Activated CD8-positive, alpha-beta memory T cell treated with anti-CD3 and anti-CD28 coated beads, Interleukin-2, amount 50 U/mL, for 1 hour (primary cell): Measurements from ENCODE around the gene ATP2B2.

Experiments used
- DNase-seq: peaks from one replicate; pipeline ENCODE4 v3.0.0-alpha.2; 2020; ENCODE audit errors: extremely low read depth

Gene ATP2B2

DNA sequence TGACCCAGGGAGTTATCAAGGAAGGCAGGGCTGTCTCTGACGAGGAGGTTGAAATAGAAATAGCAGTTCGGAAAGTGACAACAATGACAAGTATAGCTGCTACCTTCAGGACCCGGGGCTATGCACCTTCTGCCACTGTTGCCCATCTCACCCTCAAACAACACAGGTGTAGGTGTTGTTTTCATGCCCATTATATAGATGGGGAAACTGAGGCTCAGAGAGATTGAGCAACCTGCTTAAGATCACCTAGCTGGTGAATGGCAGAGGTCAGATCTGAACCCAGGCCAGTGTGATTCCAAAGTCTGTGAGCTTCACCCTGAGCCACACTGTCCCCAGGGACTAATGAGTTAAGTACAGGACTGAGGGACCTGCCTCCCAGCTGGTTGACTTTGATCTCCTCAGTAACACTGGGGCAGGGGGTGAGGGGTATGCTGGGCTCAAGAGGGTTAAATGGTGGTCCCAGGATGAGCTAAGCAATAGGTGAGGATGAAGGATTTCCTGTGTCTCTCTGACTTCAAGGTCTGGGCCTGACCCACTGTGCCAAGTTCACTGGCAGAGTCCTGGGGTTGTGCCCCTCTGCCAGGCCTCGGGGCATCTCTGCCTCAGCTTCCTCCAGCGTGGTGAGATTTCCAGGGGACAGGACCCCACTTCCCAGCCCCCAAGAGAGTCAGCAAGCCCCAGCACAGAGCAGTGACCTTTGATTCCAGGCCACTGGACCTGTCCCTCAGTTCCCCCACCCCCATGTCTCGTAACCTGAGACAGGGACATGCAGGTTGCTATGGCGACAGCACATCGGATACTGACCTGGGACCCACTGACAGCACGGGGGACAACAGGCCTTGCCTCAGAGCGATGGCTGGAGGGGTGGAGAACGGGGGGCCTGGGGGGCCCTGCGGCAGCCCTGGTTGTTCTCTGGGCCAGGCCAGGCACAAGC, 35.0 kb downstream of the ATP2B2 start:
- no peak for DNase-seq

DNA sequence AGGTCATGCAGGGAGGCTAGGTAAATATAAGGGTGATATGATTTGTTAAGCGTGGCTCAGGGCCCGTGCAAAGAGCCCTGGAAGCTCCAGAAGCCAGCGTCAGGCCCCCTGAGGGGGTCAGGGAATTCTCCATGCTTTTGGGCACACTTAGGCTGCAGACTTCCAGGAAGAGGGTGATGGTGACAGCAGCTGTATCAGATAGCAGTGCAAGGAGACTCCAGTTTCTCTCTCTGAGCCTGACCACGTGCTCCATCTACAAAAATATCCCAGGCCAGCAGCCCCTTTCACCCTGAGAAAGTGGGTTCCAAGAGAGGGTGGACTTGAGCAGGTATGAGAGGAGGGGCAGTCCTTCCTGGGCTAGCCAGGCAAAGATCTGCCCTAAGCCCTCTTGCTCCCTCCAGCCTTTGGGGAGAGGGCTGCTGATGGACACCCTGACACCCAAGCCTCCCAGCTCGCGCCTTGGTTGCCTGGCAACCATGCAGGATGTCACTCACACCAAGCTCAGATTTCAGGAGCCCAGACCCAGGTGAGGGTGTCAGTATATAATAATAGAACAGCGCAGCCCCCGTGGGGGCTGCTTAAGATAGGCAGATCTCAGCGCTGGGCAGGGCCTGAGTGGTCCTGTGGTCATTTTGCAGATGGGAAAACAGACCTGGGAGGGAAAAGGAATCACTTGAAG, 35.8 kb downstream of the ATP2B2 start:
- DNase-seq: no peak

DNA sequence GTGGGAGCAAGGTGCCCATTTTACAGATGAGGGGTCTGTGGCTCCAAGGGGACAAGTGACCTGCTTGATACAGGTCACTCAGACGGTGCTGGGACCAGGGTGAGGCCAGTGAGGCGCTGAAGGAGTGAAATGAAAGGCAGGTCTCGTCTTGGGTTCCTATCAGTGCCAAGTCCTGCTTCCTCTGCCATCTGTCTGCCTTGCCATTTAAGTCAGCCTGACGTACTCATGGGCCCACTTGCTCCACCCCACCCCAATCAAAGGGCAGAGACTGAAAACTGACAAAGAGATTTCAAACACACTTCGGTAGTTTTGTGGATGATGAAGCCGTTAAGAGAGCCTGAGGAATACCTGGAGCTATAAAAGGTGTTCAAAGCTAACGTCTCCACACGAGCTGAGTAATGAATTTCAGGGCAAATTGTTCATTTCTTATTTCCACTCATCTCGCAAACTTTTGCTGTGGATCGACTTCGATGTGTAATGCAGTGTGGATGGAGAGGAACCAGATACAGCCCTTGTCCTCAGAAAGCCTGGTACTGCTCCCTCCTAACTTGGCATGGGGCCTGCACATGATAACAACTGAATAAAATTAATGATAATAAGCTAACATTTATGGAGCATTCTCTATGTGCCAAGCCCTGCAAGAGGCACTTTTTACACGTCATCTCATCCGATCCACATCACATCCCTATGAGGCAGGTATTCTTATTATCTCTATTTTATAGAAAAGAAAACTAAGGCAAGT, 36.6 kb downstream of the ATP2B2 start:
- no peak for DNase-seq

DNA sequence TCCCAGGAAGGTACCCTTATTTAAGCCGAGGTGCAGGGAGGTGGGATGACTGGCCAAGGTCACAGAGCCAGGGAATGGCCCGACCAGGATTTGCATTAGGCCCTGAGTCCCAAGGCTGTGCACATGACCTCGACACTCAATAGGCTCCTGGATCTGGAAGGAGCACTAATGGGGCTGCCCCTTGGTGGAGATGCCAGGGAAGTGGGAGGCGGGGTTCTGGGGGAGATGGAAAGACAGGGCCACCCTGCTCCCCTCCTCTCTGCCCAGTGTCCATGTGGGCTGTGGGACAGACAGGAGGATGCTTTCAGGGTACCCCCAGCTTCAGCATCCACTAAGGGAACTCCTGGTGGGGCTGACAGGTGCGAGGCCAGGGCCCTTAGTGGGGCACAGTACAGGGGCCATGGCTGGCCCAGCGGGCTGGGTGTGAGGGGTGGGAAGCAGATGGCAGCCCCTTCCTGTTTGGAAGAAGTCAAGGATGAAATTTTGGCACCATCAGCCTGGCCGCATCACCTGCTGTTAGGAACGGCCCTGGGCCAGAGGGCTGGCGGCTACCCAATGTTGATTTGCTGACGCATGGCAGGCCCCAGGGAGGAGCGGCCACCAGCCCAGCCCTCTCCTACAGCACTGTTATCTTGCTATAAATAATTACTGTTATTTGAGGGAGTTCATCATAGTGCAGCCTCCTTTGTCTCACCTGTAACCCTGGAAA, 37.3 kb downstream of the ATP2B2 start:
- DNase-seq: no peak

DNA sequence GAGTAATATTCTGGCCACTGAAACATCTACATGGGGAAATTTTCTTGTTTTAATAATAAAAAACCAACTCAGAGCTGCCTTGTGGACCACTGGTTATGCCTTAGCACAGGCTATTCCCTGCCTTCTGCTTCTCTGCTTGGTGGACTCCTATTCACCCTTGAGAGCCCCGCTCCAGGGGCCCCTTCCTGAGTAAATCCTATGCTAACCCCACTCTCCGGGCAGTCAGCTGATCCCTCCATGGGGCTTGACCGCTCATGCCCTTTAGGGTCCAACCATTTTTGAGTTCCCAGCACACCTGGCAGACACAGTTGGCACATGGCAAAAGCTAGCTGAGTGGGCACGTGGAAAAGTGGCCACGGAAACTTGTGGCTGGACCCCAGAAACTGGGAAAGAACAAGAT, 38.2 kb downstream of the ATP2B2 start:
- DNase-seq: no peak

DNA sequence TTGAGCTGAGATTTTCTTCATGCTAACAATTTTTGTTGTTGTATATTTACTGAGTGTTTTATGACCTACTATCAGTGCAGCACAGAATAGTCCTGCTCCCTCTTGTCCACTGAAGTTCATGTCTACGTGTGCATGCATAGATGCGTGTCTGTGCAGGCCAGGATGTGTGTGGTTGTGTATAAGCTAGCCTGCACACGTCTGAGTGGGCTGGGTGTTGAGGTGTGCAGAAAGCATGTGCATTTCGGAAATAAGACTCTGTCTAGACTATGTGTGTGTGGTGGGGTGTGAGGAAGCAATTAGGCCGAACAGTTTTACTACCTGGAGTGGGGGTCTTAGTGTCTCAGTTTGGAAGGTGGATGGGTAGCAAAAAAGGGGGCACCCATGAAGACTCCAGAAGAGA, 39.2 kb downstream of the ATP2B2 start:
- no peak for DNase-seq

DNA sequence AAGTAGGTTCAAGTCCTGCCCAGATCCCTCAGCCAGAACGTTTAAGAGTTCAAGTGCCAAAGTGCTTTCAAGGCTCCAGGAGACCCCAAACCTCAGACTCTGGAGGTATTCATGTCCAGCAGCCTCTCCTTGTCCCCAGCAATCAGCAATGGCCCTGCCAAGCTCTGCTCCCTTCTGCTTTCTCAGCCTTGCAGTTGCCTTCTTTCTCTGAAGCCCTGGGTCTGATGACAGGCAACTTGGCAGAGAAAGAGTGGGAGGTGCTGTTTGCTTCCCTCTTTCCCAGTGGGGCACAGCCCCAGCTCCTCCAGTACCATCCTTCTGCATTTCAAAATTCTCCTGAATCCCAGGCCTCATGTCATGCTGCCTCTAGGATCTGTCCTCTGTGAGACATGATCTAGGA, 40.2 kb downstream of the ATP2B2 start:
- DNase-seq: no peak

DNA sequence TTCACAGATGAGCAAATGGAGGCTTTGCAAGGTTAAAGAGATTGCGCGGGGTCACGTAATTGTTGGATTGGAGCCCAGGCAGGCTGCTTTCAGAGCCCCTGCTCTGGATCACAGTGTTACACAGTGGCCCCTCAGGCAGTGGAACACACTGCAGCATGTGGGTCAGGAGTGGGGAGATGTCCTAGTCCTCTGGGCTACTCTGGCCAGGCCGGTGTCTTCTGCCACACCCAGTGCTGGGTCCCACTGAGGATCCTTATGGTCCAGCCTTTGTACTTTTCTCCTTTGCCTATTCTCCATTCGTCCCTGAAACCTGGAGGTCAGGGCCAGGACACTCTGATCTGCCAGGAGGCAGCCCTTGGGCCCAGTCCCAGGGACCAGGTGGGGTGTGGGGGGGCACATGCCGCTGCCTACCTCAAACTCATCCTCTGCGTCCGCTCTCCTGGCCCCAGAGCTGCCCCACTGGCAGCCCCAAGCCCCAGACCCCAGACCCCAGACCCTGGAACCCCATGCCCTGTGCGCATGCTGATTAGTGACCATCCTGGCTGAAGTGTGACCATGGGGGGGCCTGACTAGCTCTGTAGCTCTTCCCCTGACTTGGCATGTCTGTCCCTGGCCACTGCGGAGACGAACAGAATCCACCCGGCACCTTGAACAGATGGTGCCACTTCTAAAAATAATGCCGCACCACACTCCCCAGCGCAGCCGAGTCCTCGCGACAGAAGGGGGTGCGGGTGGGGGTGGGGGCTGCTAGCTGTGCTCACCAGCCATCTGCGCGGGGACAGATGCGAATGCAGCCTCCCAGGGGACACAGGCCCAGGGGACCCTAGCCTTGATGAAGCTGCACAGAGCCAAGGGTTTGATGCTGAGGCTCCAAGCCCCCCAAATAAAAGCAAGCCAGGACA, 41.6 kb downstream of the ATP2B2 start:
- no peak for DNase-seq

DNA sequence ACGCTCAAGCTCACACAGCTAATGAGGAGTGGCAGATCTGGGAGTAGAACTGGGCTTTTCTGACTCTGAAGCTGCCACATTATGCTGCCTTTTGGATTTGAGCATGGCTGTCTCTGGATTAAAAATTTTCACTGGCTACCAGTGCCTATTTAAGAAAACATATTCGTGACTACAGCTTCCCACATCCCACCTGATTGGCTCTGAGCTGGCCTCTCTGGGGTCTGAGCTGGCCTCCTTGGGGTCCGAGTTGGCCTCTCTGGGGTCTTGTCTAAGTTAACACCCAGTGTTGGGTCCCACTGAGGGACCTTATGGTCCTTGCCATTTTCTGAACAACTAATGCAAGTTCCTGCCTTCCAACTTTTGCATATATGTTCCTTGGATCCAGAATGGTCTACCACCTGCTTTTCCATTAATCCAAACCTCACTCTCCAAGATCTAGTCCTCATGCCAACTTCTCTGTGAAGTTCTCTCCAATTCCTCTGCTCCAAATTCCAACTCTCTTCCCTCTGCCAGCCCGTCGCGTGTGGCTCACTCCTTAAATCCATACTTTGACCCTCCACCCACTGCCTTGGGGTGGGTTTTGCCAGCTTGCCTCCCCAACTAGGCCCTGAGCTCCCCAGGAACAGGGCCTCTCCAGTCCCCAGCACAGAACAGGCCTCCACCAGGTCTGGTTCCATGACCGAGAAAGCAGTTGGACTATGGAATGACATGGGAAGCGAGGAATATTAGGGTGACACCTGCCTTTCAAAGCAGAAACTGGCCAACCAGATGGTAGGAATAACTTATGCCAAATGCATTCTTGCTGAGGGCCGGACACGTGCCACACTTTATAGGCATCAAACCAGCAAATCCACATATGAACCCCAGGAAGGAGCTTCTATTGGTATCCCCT, 42.5 kb downstream of the ATP2B2 start:
- no peak for DNase-seq

DNA sequence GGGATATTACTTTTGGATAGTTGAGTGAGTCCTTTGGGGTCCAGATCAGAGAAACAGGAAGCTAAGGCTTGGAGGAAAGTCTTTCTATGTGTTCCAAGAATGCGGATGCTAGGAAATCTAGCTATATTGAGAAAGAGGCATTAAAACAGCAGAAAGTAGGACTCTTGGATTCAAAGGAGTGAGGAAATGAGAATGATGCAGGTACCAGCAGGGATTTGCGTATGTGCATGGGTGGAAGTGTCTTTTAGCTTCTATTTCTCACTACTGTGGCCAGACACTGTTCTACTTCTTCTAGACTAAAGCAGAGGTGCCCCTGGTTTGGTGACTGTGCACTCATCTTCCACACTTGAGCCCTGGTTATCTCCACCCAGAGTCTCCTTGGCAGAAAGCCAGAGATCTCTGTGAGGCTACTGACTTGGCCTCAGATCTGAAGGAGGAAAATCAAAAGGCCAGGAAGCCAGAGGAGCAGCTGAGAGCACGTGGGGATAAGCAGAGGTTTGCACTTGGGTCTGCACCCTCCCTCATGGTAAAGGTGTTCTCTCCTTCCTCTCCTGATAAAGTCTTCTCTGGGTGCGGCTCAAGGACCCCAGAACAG, 44.3 kb downstream of the ATP2B2 start:
- DNase-seq: no peak

DNA sequence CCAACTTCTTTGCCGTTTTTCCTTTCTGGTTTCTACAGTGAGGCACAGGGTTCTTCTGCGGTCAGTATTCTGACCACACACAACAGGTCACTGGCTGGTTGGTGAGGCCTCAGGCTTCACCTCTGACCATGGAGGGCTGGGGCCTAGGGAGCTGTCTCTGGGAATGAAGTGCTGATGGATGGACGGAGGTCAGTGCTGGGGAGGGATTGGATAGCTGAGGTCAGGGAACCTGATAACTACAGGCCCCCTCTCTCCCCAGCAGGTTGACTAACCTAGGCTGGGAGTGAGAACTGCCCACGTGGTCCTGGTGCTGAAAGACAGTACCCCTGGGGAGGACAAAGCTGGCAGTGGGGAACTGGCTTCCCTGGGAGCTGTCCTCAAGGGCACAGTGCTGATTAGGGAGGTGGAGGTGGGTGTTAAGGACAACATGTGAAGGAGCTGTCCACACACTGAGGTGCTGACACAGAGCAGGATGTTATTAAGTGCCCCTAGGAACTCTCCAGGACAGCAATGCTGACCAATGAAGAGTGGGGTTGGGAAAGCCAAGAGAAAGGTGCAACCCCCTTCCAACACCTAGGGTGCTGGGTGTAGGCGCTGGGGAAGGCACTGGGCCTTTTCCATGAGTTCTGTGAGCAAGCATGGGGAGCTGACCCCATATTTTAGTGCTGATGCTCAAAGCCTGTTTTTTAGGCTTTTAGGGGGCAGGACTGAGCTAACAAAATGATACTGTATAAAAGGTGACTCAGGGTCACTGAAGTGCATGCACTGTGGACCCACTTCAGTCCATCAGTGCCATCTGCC, 45.2 kb downstream of the ATP2B2 start:
- DNase-seq: no peak

DNA sequence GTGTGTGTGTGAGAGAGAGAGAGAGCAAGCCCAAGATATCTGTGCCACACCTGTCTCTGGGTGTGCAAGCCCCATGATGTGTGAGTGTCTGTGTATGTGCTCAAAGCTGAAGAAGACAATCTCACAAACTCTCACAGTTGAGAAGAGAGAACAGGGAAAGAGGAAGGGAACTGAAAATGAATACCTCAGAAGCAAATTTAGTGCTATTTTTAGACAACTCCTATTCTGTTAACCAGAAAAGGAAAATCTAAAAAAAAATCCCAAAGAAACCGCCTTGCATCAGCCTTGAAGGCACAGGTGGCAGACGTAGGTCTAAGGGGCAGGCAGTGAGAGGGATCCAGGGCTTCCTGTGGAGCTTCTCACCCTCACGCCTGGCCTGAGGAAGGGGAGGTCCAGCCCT, 47.8 kb downstream of the ATP2B2 start:
- DNase-seq: no peak

DNA sequence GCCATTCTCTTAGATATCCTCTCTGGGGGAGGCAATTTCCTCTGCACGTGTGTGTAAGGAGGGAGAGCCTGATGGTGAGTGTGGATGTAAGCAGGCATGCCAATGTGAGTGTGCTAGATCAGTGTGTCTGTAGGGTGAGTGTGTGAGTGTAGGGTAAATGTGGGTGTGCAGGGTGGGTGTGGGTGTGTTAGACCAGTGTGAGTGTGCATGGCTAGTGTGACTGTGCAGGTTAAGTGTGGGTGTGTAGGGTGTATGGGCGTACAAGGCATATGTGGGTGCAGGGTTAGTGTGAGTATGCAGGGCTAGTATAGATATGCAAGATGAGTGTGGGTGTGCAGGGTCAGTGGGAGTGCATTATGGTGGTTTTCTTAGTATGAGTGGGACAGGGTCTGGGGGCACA, 48.4 kb downstream of the ATP2B2 start:
- no peak for DNase-seq

DNA sequence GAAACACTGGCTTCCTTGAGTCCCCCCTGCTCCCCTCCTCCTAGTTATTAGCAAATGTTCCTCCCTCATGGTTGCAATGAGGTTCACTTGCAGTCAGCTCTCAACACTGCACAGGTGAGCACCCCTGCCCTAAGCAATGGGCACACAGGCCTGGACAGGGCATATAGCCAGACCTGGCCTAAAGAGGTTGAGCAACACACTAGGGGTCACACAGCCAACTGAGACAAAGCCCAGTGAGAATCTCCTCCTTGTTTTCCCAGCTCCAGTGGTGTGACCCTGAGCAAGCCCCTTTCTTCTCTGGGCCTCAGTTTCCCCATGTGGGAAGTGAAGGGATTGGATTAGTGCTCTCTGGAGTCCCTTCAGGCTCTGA, 49.9 kb downstream of the ATP2B2 start:
- no peak for DNase-seq

DNA sequence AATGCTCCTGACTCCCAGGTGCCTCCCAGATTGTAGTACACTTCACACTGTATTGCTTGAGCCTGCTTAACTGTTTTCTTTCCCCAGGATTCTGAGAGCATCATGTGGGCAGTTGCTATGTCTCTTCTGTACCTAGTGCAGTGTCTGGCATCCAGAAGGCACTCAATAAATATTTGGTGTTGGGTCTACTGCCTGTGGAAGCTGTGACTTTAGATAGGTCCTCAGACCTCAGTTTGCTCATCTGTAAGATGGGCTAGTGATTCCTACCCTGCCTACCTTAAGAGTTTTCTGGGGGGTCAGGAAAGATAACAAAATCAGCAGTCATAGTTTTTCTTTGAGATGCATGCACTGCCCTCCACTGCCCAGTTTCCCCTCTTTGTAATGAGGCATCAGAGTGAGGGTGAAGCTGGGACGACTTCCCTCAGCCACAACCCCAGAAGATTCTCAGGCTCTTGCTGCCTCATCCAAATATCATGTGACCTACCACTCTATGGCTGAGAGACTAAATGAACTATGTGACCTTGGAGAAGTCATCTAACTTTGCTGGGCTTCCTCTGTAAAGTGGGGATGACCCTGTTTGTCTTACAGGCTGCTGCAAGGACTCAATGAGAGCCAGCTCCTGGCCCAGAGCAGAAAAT, 50.4 kb downstream of the ATP2B2 start:
- no peak for DNase-seq

DNA sequence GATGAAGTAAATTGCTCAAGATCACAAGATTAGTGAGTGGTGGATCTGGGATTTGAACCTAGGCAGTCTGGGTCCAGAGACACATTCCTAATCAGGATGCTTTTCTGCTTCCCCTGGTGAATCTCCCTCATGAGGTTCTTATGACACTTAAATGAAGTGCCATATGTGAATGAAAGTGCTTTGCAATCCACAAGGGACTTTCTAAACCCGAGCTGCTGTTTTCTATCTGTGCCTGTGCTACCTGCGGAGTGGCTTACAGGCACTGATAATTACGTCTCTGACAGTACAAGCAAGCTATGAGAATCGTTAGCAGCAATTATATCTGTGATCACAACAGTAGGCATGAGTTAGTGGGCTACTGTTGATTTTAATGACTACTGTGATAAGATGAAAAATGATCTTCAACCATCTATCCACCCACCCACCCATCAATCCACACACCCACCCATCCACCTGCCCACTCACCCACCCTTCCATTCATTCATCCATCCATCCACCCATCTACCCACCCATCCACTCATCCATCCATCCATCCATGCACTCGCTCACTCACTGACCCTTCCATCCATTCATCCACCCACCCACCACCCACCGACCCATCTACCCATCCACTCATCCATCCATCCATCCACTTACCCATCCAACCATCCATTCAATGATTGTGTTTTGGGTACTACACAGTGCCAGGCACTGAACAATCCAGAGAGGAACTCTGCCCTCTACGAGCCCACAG, 51.8 kb downstream of the ATP2B2 start:
- DNase-seq: no peak
